Measurements from ENCODE around the gene PDZD8.

DNA sequence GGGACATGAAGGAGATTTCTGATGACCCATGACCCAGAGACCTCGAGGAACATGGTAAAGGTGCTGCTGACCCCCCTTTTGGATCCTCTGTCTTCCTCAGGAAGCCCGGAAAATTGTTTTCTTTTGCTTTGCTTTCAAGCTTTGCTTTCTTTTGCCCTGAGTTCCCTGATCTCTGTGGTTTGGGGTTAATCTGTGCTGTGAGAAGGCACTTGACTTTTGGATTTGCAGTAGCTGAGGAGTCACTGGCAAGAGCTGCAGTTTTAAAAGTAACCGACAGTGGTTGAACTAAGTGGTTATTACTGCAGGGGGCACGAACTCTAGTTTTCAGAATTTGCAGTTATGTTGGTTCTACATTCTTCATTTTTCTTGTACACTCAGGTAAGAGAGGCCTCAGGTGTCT is 53.0 kb downstream of the PDZD8 start:
- TF ChIP-seq, protein P1, sequence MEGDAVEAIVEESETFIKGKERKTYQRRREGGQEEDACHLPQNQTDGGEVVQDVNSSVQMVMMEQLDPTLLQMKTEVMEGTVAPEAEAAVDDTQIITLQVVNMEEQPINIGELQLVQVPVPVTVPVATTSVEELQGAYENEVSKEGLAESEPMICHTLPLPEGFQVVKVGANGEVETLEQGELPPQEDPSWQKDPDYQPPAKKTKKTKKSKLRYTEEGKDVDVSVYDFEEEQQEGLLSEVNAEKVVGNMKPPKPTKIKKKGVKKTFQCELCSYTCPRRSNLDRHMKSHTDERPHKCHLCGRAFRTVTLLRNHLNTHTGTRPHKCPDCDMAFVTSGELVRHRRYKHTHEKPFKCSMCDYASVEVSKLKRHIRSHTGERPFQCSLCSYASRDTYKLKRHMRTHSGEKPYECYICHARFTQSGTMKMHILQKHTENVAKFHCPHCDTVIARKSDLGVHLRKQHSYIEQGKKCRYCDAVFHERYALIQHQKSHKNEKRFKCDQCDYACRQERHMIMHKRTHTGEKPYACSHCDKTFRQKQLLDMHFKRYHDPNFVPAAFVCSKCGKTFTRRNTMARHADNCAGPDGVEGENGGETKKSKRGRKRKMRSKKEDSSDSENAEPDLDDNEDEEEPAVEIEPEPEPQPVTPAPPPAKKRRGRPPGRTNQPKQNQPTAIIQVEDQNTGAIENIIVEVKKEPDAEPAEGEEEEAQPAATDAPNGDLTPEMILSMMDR (IDR thresholded peaks at IDR 0.05) = no peak
- no peak for TF ChIP-seq POLR2A (IDR thresholded peaks at IDR 0.05)

All from right lobe of liver (tissue), 4 donors.